GM12872 (cell line): Measurements from ENCODE around the gene SLC6A1.

Experiments
- CTCF ChIP-seq: IDR thresholded peaks from 3 replicates; pipeline ENCODE4 v1.5.1; 2011; ENCODE audit warnings: low read depth, mild to moderate bottlenecking, low read length, moderate library complexity; ENCODE audit not compliant: insufficient read depth

SLC6A1 gene

DNA sequence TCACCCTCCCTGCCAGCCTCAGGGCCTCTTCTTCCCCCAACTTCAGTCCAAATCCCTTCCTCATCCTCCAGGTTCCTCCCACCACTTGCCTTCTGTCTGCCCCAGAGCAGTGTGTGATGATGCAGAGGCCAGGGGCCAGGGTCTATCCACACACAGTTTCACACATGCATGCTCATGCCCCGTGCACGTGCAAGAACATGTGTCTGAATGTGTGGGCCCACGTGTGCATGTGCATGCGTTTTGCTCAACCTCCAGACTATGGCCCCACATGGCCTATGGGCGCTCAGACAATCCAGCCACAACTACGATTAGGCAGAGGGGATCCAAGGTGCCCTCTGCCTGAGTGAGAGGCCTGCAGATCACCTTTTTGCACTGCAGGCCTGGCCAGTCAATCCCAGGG lies 32.3 kb upstream of the SLC6A1 start:
- no peak for TF ChIP-seq CTCF

DNA sequence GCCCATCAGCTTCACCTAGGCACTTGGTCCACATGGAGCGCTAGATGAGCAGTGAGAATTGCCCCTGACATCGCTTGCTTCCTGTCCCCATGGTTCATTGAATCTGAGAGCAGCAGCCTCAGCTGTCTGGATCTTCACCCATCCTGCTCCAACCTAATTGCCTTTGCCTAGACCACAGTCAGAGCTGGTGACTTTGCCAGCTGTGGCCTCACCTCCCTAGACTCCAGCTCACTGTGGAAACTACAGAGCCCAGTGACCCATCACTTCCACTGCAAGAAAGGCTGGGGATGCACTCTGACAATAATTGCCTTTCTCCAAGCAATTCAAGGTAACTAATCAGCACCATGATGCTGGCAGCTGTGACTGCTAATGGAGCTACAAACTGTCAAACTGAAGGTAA lies 30.6 kb upstream of the SLC6A1 start:
- TF ChIP-seq CTCF: no peak

DNA sequence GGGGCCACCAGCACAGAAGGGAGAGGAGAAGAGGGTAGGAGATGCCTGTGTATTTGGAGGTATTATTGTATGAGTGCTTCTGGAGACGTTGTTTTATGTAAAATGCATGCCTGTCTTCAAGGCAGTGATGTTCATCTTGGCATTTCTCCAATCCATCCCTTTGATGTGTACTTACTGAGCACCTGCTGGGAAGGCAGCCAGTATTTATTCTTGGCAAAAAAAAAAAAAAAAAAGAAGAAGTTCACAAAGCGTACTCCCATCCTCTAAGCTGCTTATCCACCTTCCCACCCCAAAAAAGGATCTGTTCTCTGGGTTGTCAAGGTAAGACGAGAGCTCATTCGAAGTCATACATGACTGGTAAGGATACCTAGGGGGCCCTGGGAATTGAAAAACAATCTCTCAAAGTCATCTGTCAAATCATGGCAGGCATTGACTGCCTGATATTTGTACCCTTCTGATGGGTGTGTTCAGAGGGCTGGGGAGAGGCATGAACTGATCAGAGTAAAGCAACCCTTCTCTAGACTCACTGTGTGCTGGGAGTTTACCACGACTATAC lies 30.0 kb upstream of the SLC6A1 start:
- TF ChIP-seq CTCF: no peak

DNA sequence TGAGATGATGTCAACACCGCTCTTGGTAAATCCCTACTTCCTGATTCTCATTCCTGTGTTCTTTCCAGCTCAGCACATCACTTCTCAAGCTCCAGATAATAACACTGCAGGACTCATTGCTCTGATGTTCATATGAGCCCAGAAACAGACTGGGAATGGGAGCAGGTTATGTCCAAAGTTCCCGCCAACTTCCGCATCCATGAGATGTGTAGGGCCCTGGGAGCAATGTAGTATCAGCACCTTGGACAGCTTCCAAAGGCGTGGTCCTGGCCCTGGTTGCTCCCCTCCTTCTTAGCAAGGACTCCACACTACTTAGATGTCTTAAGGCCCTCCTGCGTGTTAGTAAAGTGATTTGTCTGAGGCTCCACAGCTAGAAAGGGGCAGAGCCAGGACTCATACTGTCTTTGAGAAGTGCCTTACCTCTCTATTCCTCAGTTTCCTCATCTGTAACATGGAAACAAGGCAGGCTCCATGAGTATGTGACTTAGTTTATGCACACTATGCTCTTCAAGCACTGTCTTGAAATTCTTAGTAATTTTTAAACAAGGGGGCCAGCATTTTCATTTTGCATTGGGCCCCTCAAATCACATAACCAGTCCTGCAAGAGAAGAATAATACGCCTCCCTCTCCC lies 27.9 kb upstream of the SLC6A1 start:
- TF ChIP-seq CTCF: no peak

GRCh38 chr3:10968401-10968800 lies 24.1 kb upstream of the SLC6A1 start:
- TF ChIP-seq CTCF: no peak

GRCh38 chr3:10970306-10970960 lies 22.1 kb upstream of the SLC6A1 start:
- TF ChIP-seq CTCF: no peak

- TF ChIP-seq CTCF: no peak
Observed at GRCh38 chr3:10972072-10972782, 20.3 kb upstream of the SLC6A1 start.
